ENCODE data around the gene MYL9. TPM values are rescaled to one million over a fixed set of nuclear protein-coding genes. Genes with fewer than 3 reads are reported as not detected.

The MYL9 gene
- total and polyA plus RNA-seq, 2 experiments from 2014 or later, result 29.7 to 100 TPM

DNA sequence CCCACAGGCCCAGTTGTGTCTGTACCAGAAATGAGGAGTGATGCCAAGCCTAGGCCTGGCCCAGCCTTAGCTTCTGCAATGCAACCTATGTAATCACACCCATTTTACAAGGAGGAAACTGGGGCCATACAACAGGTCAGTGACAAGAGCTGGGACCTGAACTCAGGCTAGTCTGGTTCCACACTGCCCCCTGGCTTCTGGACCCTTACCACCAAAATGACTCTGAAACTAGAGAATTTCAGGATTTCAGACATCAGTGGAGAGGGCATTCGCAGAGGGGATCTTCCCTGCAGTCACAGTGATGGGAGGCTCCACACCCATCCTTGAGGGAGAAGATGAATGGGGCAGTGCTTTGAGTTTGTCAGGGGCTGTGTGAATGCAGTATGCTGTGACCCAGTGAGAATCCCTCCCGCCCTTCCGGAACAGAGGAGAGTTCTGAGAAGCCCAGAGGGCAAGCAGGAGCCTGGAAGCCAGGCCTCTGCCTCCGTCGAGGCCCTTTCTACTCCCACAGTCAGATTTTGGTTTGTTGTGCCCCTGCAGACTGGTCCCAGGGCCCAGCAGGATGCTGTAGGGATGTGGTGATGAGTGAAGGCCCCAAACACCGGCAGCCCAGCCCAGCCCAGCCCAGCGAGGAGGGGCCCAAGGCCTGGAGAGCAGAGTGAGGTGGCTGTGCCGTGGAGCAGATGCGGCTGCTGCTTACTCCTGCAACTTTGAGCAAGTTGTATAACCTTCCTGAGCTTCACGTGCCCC, 48.1 kb upstream of the MYL9 start:
- Mint-ChIP-seq H3K27ac (peak overlapping the region; percentile 57; the same call in 1 of the 2 replicates), H3K9me3 (no peaks in the 10 kb centered on the region), H3K27me3 (ENCODE audit: insufficient read depth, low read depth, poor library complexity) (peaks cover 5% of the 10 kb centered on the region), H3K36me3 (ENCODE audit: low read depth) (peaks cover 12% of the 10 kb centered on the region), H3K4me1 (peaks cover 12% of the 10 kb centered on the region), H3K4me3 (no peak overlapping the region)
- H3K4me2 ChIP-seq, result no peak overlapping the region
- no peak overlapping the region for H2AFZ ChIP-seq
- TF ChIP-seq JUNB (IDR thresholded peaks at IDR 0.05; ENCODE audit: unreplicated experiment) (no peak), ZNF331 (CRISPR knock-in tag; IDR thresholded peaks at IDR 0.05; ENCODE audit: low read depth) (no peak)
- TF ChIP-seq, protein P1, sequence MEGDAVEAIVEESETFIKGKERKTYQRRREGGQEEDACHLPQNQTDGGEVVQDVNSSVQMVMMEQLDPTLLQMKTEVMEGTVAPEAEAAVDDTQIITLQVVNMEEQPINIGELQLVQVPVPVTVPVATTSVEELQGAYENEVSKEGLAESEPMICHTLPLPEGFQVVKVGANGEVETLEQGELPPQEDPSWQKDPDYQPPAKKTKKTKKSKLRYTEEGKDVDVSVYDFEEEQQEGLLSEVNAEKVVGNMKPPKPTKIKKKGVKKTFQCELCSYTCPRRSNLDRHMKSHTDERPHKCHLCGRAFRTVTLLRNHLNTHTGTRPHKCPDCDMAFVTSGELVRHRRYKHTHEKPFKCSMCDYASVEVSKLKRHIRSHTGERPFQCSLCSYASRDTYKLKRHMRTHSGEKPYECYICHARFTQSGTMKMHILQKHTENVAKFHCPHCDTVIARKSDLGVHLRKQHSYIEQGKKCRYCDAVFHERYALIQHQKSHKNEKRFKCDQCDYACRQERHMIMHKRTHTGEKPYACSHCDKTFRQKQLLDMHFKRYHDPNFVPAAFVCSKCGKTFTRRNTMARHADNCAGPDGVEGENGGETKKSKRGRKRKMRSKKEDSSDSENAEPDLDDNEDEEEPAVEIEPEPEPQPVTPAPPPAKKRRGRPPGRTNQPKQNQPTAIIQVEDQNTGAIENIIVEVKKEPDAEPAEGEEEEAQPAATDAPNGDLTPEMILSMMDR (conservative IDR thresholded peaks at IDR 0.05; ENCODE audit: low read depth in 2 of 2), result peak; percentile 72 to 80
- ATAC-seq (peak; percentile 77), DNase-seq (ENCODE audit: low spot score) (peak; percentile 75)
- peaks cover 5% of the 10 kb centered on the region for H3K4me1 ChIP-seq (ENCODE audit: insufficient read depth)
- H3K27ac ChIP-seq (ENCODE audit: low read depth), result no peak overlapping the region
- peaks cover 24% of the 10 kb centered on the region for H4K20me1 ChIP-seq (replicated peaks; ENCODE audit: insufficient read depth)
- peaks cover 25% of the 10 kb centered on the region for H3K79me2 ChIP-seq (replicated peaks; ENCODE audit: insufficient read depth)
- H3K4me3 ChIP-seq, result no peak overlapping the region
- H3K9me2 ChIP-seq (ENCODE audit: insufficient read depth), result no peaks in the 10 kb centered on the region
- H3K36me3 ChIP-seq (ENCODE audit: insufficient read depth), result no peaks in the 10 kb centered on the region
- H3F3A ChIP-seq (replicated peaks; ENCODE audit: low read depth), result no peaks in the 10 kb centered on the region
- no peaks in the 10 kb centered on the region for H3K27me3 ChIP-seq (ENCODE audit: insufficient read depth)

DNA sequence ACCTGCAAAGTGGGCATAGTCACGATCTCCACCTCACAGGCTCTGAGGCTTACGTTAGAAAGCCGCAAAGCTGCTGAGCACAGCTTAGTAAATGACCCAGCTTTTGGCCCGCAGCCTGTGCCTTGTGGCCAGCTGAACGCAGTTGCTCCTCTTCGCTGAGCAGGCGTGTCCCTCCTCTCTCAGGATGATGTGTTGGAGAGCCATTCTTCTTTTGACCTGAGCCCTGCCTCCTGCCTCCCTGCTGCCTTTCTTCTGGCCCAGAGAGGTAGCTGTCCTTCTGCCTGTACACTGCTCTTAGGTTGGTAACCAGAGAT, 47.6 kb upstream of the MYL9 start:
- H2AFZ ChIP-seq, result no peak overlapping the region
- no peaks in the 10 kb centered on the region for H3F3A ChIP-seq (replicated peaks; ENCODE audit: low read depth)
- peaks cover 16% of the 10 kb centered on the region for H3K36me3 Mint-ChIP-seq (ENCODE audit: low read depth)
- DNase-seq (ENCODE audit: low spot score), result no peak
- H3K79me2 ChIP-seq (replicated peaks; ENCODE audit: insufficient read depth), result peaks cover 23% of the 10 kb centered on the region
- H3K4me3 Mint-ChIP-seq, result no peak overlapping the region
- peaks cover 24% of the 10 kb centered on the region for H4K20me1 ChIP-seq (replicated peaks; ENCODE audit: insufficient read depth)
- H3K9me3 Mint-ChIP-seq, result no peaks in the 10 kb centered on the region
- H3K27me3 Mint-ChIP-seq (ENCODE audit: insufficient read depth, low read depth, poor library complexity), result peaks cover 8% of the 10 kb centered on the region
- H3K4me2 ChIP-seq, result no peak overlapping the region
- H3K4me1 ChIP-seq (ENCODE audit: insufficient read depth), result peaks cover 5% of the 10 kb centered on the region
- no peaks in the 10 kb centered on the region for H3K36me3 ChIP-seq (ENCODE audit: insufficient read depth)
- H3K9me2 ChIP-seq (ENCODE audit: insufficient read depth), result no peaks in the 10 kb centered on the region
- ATAC-seq, result no peak
- H3K27me3 ChIP-seq (ENCODE audit: insufficient read depth), result no peaks in the 10 kb centered on the region
- no peak overlapping the region for H3K27ac ChIP-seq (ENCODE audit: low read depth)
- H3K4me1 Mint-ChIP-seq, result peaks cover 12% of the 10 kb centered on the region
- no peak overlapping the region for H3K27ac Mint-ChIP-seq
- H3K4me3 ChIP-seq, result no peak overlapping the region
- TF ChIP-seq, protein P2, sequence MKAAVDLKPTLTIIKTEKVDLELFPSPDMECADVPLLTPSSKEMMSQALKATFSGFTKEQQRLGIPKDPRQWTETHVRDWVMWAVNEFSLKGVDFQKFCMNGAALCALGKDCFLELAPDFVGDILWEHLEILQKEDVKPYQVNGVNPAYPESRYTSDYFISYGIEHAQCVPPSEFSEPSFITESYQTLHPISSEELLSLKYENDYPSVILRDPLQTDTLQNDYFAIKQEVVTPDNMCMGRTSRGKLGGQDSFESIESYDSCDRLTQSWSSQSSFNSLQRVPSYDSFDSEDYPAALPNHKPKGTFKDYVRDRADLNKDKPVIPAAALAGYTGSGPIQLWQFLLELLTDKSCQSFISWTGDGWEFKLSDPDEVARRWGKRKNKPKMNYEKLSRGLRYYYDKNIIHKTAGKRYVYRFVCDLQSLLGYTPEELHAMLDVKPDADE (IDR thresholded peaks at IDR 0.05), result no peak
- TF ChIP-seq STAT1 (IDR thresholded peaks at IDR 0.05; ENCODE audit: unreplicated experiment) (no peak), EZH2phosphoT487 (IDR thresholded peaks at IDR 0.05; ENCODE audit: unreplicated experiment) (no peak), JUNB (IDR thresholded peaks at IDR 0.05; ENCODE audit: unreplicated experiment) (no peak), CREB1 (CRISPR knock-in tag; IDR thresholded peaks at IDR 0.05; ENCODE audit: low read depth) (no peak), EZH2 (IDR thresholded peaks at IDR 0.05; ENCODE audit: low read depth, unreplicated experiment) (no peak), NANOG (IDR thresholded peaks at IDR 0.05; ENCODE audit: borderline replicate concordance) (no peak), ZNF114 (CRISPR knock-in tag; IDR thresholded peaks at IDR 0.05) (no peak), POLR2AphosphoS5 (IDR thresholded peaks at IDR 0.05; ENCODE audit: low read depth) (no peak)
- TF ChIP-seq, protein P3, sequence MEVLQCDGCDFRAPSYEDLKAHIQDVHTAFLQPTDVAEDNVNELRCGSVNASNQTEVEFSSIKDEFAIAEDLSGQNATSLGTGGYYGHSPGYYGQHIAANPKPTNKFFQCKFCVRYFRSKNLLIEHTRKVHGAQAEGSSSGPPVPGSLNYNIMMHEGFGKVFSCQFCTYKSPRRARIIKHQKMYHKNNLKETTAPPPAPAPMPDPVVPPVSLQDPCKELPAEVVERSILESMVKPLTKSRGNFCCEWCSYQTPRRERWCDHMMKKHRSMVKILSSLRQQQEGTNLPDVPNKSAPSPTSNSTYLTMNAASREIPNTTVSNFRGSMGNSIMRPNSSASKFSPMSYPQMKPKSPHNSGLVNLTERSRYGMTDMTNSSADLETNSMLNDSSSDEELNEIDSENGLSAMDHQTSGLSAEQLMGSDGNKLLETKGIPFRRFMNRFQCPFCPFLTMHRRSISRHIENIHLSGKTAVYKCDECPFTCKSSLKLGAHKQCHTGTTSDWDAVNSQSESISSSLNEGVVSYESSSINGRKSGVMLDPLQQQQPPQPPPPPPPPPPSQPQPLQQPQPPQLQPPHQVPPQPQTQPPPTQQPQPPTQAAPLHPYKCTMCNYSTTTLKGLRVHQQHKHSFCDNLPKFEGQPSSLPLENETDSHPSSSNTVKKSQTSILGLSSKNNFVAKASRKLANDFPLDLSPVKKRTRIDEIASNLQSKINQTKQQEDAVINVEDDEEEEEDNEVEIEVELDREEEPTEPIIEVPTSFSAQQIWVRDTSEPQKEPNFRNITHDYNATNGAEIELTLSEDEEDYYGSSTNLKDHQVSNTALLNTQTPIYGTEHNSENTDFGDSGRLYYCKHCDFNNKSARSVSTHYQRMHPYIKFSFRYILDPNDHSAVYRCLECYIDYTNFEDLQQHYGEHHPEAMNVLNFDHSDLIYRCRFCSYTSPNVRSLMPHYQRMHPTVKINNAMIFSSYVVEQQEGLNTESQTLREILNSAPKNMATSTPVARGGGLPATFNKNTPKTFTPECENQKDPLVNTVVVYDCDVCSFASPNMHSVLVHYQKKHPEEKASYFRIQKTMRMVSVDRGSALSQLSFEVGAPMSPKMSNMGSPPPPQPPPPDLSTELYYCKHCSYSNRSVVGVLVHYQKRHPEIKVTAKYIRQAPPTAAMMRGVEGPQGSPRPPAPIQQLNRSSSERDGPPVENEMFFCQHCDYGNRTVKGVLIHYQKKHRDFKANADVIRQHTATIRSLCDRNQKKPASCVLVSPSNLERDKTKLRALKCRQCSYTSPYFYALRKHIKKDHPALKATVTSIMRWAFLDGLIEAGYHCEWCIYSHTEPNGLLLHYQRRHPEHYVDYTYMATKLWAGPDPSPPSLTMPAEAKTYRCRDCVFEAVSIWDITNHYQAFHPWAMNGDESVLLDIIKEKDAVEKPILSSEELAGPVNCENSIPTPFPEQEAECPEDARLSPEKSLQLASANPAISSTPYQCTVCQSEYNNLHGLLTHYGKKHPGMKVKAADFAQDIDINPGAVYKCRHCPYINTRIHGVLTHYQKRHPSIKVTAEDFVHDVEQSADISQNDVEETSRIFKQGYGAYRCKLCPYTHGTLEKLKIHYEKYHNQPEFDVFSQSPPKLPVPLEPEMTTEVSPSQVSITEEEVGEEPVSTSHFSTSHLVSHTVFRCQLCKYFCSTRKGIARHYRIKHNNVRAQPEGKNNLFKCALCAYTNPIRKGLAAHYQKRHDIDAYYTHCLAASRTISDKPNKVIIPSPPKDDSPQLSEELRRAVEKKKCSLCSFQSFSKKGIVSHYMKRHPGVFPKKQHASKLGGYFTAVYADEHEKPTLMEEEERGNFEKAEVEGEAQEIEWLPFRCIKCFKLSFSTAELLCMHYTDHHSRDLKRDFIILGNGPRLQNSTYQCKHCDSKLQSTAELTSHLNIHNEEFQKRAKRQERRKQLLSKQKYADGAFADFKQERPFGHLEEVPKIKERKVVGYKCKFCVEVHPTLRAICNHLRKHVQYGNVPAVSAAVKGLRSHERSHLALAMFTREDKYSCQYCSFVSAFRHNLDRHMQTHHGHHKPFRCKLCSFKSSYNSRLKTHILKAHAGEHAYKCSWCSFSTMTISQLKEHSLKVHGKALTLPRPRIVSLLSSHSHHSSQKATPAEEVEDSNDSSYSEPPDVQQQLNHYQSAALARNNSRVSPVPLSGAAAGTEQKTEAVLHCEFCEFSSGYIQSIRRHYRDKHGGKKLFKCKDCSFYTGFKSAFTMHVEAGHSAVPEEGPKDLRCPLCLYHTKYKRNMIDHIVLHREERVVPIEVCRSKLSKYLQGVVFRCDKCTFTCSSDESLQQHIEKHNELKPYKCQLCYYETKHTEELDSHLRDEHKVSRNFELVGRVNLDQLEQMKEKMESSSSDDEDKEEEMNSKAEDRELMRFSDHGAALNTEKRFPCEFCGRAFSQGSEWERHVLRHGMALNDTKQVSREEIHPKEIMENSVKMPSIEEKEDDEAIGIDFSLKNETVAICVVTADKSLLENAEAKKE (CRISPR knock-in tag; IDR thresholded peaks at IDR 0.05), result no peak

All from GM23338 (cell line).